ENCODE measurements around the gene SLC10A7.

The SLC10A7 gene, protein sequence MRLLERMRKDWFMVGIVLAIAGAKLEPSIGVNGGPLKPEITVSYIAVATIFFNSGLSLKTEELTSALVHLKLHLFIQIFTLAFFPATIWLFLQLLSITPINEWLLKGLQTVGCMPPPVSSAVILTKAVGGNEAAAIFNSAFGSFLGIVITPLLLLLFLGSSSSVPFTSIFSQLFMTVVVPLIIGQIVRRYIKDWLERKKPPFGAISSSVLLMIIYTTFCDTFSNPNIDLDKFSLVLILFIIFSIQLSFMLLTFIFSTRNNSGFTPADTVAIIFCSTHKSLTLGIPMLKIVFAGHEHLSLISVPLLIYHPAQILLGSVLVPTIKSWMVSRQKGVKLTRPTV
- 13.2 to 32.2 (median 19.5) reads per million in 9 experiments for total RNA-seq

DNA sequence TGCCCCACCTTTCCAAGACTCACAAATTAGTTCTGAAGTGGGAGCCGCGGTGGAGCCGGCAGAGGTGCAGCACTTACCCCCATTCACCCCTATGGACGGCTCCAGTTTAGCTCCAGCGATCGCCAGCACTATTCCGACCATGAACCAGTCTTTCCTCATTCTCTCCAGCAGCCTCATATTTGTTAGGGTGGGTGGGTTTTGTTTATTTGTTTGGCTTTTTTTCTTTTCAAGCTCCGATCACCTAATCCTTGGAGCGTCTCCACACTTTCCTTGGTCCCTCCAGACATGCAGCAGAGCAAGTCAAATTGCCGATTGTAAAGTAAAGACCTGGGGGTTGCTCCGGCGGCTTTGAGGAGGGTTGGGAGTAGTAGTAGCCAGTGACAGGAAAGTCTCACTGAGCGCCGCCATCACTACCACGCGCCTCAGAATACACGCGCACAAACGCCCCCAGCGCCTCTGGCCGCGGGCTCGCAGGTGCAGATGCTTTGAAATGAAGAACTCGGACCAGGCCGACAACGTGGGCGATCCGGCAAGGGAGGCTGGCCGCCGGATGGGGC lies at the start of gene SLC10A7:
Gene SLC10A7 (minus strand): TSS at position 400 of the 557 bp plus-strand sequence. CDS start 223 bp downstream, at position 177.
- Mint-ChIP-seq H3K36me3 (ENCODE audit: insufficient read depth) (no peaks in the 10 kb centered on the region), H3K27ac (no peak within 1 kb of the TSS), H3K4me1 (ENCODE audit: low read depth in 2 of 2) (peaks cover 9 to 25% of the 10 kb centered on the region in 2 donors), H3K4me3 (no peak within 1 kb of the TSS), H3K9me3 (no peaks in the 10 kb centered on the region), H3K27me3 (peaks cover 0 to 5% of the 10 kb centered on the region in 2 donors)
- DNase-seq (peak; percentile 48 to 62 (median 53)), ATAC-seq (replicated peaks) (peak; percentile 84)

DNA sequence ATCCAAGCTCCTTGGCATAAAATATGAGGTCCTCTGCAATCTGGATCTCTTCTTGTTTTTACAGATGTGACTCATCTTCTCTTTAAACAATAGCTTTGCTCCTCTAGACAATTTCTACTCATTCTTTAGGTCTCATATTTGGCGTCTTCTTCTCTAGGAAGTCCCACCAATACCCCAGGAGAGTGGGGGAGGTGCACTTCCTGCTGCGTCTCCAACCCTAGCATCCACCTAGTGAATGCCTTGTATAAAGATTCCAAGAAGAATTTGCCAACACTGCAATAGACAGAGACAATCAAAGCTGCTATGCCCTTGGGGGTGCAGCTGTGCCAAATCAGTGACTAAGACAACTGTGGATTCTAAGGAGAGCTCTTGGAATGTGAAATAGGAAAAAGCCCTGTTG lies 45.7 kb upstream of the SLC10A7 start:
- Mint-ChIP-seq H3K27me3 (peaks cover 22 to 23% of the 10 kb centered on the region in 2 donors), H3K27ac (no peak overlapping the region), H3K36me3 (ENCODE audit: insufficient read depth) (no peaks in the 10 kb centered on the region), H3K9me3 (no peaks in the 10 kb centered on the region), H3K4me1 (ENCODE audit: low read depth in 2 of 2) (no peaks in the 10 kb centered on the region), H3K4me3 (no peak overlapping the region)
- no peak for DNase-seq
- ATAC-seq (replicated peaks): no peak

DNA sequence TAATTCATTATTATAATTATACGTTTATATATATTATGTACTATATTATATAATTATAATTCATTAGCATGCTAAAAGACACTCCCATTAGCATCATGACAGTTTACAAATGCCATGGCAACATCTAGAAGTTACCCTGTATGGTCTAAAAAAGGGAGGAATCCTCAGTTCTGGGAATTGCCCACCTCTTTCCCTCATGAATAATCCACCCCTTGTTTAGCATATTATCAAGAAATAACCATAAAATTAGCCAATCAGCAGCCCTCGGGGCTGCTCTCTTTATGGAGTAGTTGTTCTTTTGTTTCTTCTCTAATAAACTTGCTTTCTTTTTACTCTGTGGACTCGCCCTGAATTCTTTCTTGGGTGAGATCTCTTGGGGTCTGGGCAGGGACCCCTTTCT lies 42.8 kb upstream of the SLC10A7 start:
- H3K4me3 Mint-ChIP-seq: no peak overlapping the region
- no peak for ATAC-seq (replicated peaks)
- H3K27ac Mint-ChIP-seq: no peak overlapping the region
- no peak for DNase-seq
- H3K27me3 Mint-ChIP-seq: peaks cover 30 to 39% of the 10 kb centered on the region in 2 donors
- H3K36me3 Mint-ChIP-seq (ENCODE audit: insufficient read depth): no peaks in the 10 kb centered on the region
- no peaks in the 10 kb centered on the region for H3K9me3 Mint-ChIP-seq
- no peaks in the 10 kb centered on the region for H3K4me1 Mint-ChIP-seq (ENCODE audit: low read depth in 2 of 2)

DNA sequence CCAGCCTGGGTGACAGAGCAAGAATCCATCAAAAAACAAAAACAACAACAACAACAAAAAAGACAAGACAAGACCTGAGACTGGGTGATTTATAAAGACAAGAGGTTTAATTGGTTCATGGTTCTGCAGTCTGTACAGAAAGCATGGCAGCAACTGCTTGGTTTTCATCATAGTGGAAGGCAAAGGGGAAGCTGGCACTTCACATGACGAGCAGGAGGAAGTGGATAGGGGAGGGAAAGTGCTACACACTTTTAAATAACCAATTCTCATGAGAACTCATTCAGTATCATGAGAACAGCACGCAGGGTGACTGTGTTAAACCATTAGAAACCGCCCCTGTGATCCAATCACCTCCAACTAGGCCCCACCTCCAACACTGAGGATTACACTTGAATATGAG lies 28.4 kb upstream of the SLC10A7 start:
- H3K4me3 Mint-ChIP-seq: no peak overlapping the region
- DNase-seq: no peak
- H3K4me1 Mint-ChIP-seq (ENCODE audit: low read depth in 2 of 2): peaks cover 0 to 1% of the 10 kb centered on the region in 2 donors
- H3K27me3 Mint-ChIP-seq: peaks cover 9 to 16% of the 10 kb centered on the region in 2 donors
- no peaks in the 10 kb centered on the region for H3K36me3 Mint-ChIP-seq (ENCODE audit: insufficient read depth)
- ATAC-seq (replicated peaks): no peak
- no peak overlapping the region for H3K27ac Mint-ChIP-seq
- no peaks in the 10 kb centered on the region for H3K9me3 Mint-ChIP-seq

DNA sequence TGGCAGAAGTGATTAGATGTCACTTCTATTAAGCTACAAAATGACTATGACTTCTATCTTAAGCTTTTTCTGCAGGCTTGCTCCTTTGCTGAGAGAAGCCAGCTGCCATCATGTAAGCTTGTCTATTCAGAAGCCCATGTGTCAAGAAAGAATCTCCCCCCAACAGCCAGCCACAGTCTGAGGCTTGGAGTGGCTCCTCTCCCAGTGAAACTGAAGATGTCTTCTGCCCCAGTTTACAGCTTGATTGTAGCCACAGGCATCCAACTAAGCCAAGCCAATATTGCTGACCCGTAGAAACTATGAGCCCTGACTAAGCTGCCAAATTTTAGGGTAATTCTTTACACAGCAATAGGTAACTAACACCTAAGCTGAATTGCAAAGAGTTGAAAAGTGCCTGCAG lies 26.7 kb upstream of the SLC10A7 start:
- Mint-ChIP-seq H3K4me1 (ENCODE audit: low read depth in 2 of 2) (peaks cover 0 to 1% of the 10 kb centered on the region in 2 donors), H3K27me3 (peaks cover 25 to 30% of the 10 kb centered on the region in 2 donors), H3K4me3 (no peak overlapping the region), H3K36me3 (ENCODE audit: insufficient read depth) (no peaks in the 10 kb centered on the region), H3K27ac (no peak overlapping the region), H3K9me3 (peaks cover 0 to 4% of the 10 kb centered on the region in 2 donors)
- DNase-seq (no peak), ATAC-seq (replicated peaks) (no peak)

DNA sequence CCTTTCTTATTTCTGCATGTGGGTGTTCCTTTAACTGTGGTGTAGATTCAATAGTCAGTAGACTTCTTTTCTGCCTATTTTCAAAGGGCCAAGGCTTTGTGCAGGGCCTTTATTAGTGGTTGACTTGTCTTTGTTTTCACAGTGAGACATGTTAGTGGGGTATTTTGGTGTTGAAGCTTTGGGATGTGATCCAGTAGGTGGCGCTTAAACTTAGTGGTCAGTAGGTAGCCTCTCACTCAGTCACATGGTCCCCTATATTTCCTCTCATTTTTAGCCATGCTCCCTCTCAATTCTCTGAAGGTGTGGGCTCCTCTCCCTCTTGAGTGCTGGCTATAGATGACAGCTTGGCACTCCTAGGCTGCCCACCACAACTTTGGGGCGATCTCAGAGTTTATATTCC lies 23.4 kb upstream of the SLC10A7 start:
- no peak overlapping the region for H3K4me3 Mint-ChIP-seq
- peaks cover 46 to 63% of the 10 kb centered on the region in 2 donors for H3K27me3 Mint-ChIP-seq
- H3K4me1 Mint-ChIP-seq (ENCODE audit: low read depth in 2 of 2): peaks cover 0 to 1% of the 10 kb centered on the region in 2 donors
- H3K36me3 Mint-ChIP-seq (ENCODE audit: insufficient read depth): no peaks in the 10 kb centered on the region
- DNase-seq (no peak), ATAC-seq (replicated peaks) (no peak)
- H3K27ac Mint-ChIP-seq: no peak overlapping the region
- H3K9me3 Mint-ChIP-seq: peaks cover 4 to 10% of the 10 kb centered on the region in 2 donors

DNA sequence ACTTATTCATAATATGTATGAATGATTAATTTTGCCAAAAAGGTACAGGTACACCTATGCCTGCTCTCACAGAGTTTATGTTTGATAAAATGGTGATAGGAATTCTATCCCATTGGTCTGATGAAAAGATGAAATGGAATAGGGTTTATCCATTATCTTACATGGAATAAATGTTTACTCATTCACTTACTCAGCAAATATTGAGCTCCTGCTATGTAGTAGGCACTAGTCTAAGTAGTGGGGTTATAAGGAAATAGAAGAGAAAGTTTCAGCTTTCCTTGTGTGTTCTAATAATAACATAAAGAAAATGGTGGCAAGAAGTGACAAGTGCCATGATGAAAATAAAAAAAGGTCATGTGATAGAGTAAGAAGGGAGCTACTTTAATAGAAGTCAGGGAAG lies 12.4 kb upstream of the SLC10A7 start:
- Mint-ChIP-seq H3K36me3 (ENCODE audit: insufficient read depth) (no peaks in the 10 kb centered on the region), H3K27me3 (peaks cover 6 to 23% of the 10 kb centered on the region in 2 donors), H3K4me1 (ENCODE audit: low read depth in 2 of 2) (no peaks in the 10 kb centered on the region), H3K27ac (no peak overlapping the region), H3K9me3 (no peaks in the 10 kb centered on the region), H3K4me3 (no peak overlapping the region)
- no peak for DNase-seq
- ATAC-seq (replicated peaks): no peak

DNA sequence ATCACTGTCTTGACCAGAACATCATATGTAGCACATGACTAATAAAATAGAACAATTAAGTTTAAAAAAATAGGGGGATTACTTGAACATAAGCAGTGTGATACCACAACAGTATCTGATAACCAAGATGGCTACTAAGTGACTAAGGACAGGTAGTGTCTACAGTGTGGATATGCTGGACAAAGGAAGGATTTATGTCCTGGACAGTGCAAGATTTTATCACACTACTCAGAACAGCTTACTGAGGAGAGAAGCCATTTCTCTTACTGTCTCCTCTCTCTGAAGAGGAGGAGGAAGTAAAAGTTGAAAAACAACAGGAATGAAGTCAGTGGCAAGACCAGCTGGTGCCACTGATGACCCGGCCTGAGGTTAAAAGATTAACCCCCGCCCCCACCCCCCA lies 4.0 kb upstream of the SLC10A7 start:
- DNase-seq: no peak
- H3K27me3 Mint-ChIP-seq: peaks cover 0 to 30% of the 10 kb centered on the region in 2 donors
- H3K4me1 Mint-ChIP-seq (ENCODE audit: low read depth in 2 of 2): peaks cover 9 to 17% of the 10 kb centered on the region in 2 donors
- H3K27ac Mint-ChIP-seq: no peak overlapping the region
- H3K9me3 Mint-ChIP-seq: no peaks in the 10 kb centered on the region
- no peak overlapping the region for H3K4me3 Mint-ChIP-seq
- H3K36me3 Mint-ChIP-seq (ENCODE audit: insufficient read depth): no peaks in the 10 kb centered on the region
- ATAC-seq (replicated peaks): no peak

DNA sequence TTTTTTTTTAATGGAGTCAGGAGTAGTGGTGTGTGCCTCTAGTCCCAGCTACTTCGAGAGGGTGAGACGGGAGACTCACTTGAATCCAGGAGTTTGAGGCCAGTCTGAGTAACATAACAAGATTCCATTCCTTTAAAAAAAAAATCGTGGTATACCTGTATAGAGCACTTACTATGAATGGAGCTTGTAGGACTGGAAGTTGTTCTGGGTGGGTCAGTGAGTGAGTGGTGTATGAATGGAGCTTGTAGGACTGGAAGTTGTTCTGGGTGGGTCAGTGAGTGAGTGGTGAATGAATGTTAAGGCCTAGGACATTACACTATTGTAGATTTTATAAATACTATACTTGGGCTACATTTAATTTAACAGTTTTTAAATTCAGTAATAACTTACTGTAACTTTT lies 2.9 kb upstream of the SLC10A7 start:
- Mint-ChIP-seq H3K4me3 (no peak overlapping the region), H3K9me3 (no peaks in the 10 kb centered on the region), H3K36me3 (ENCODE audit: insufficient read depth) (no peaks in the 10 kb centered on the region), H3K27ac (peak overlapping the region in 1 of 2 donors; percentile 22), H3K4me1 (ENCODE audit: low read depth in 2 of 2) (peaks cover 9 to 17% of the 10 kb centered on the region in 2 donors), H3K27me3 (peaks cover 0 to 20% of the 10 kb centered on the region in 2 donors)
- DNase-seq (no peak), ATAC-seq (replicated peaks) (no peak)

DNA sequence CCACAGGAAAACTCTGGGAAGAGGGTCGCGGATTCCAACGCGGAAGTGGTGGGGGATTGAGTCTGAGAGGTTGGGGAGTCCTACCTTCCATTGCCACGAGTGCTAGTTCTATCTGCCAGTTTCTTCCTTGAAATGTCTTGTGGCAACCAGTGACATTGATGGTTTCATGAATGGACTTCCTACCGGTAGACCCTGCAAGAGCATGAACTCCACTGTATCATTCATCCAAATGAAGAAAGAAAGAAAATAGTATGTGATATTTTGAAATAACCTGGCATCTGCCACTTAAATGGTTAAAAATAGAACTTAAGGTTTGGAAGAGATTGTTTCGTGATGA lies 1.1 kb upstream of the SLC10A7 start:
- DNase-seq: peak in 1 of 3 experiments; percentile 4
- H3K36me3 Mint-ChIP-seq (ENCODE audit: insufficient read depth): no peaks in the 10 kb centered on the region
- peaks cover 9 to 25% of the 10 kb centered on the region in 2 donors for H3K4me1 Mint-ChIP-seq (ENCODE audit: low read depth in 2 of 2)
- peaks cover 0 to 17% of the 10 kb centered on the region in 2 donors for H3K27me3 Mint-ChIP-seq
- H3K27ac Mint-ChIP-seq: no peak overlapping the region
- H3K9me3 Mint-ChIP-seq: no peaks in the 10 kb centered on the region
- H3K4me3 Mint-ChIP-seq: no peak overlapping the region
- peak; percentile 11 for ATAC-seq (replicated peaks)

DNA sequence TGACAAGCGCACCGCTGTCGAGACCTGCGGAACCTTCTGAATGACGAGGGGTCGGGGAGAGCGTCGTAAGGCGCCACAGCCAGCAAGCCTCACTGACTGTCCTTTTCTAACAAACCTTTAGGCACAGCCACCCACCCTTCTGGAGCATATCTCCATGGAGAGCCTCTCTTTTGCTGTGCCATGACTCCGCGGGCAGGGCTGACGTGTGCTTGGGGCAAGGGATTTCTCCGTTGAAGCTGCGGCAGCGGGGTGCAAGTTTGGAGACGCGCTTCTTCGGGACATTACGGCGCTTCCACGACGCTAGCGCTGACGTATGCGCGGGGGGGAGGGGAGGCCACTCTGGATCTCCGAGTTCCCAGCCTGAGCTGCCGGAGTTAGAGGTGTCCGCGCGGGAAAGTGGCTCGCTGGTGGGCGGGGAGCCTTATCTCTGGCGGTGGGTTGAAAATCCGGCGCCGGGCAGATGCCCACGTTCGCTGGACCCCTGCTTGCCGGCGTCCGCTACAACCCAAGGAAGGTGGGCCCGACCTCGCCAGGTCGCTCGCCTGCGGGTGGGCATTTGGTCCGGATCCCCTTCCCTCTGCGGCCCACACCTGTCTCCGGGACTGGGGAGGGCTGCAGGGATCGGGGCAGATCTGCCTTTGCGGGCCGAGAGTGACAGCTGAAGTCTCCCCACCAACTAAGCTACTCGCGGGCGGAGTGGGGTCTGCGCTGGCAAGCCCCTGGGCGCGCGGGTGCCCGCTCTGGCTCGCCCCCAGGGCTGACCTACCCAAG lies 543 bp upstream of the SLC10A7 start:
- H3K4me3 Mint-ChIP-seq: no peak overlapping the region
- peaks cover 0 to 12% of the 10 kb centered on the region in 2 donors for H3K27me3 Mint-ChIP-seq
- no peaks in the 10 kb centered on the region for H3K36me3 Mint-ChIP-seq (ENCODE audit: insufficient read depth)
- ATAC-seq (replicated peaks): peak; percentile 87
- H3K27ac Mint-ChIP-seq: no peak overlapping the region
- no peaks in the 10 kb centered on the region for H3K9me3 Mint-ChIP-seq
- peaks cover 9 to 25% of the 10 kb centered on the region in 2 donors for H3K4me1 Mint-ChIP-seq (ENCODE audit: low read depth in 2 of 2)
- DNase-seq: peak; percentile 72 to 80 (median 74)

DNA sequence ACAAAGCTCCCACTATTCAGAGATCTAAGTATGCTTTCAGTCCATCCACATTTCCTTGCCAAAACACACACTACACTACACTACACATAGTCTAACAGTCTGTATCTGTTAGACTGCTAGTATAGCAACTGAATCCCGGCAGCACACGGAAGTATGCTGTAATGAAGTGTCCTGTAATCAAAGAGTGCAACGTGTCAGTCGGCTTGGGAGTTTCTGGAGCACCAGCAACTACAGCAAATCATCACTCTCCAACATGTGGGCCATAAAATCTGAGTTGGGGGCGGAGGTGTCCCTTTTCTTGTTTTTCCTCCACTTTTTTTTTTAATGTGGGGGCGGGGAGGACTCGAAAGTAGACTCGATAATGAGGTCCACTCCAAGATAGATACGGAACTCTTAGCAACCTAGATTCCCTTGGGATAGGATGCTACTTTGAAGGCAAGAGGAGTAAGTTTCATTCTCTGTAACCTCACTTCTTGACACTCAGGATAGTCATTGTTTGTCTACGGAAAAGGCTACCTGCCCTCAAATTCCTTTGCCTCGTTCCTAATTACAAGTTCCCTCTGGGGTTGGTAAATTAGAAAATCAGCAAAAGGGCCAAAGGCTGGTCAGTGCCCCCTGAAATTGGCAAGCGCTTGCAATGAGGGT lies 722 bp downstream of the SLC10A7 start:
- H3K4me1 Mint-ChIP-seq (ENCODE audit: low read depth in 2 of 2): peaks cover 9 to 25% of the 10 kb centered on the region in 2 donors
- DNase-seq: peak in 2 of 3 experiments; percentile 6 to 10
- no peak overlapping the region for H3K27ac Mint-ChIP-seq
- ATAC-seq (replicated peaks): peak; percentile 31
- H3K27me3 Mint-ChIP-seq: no peaks in the 10 kb centered on the region
- no peaks in the 10 kb centered on the region for H3K9me3 Mint-ChIP-seq
- no peak overlapping the region for H3K4me3 Mint-ChIP-seq
- H3K36me3 Mint-ChIP-seq (ENCODE audit: insufficient read depth): no peaks in the 10 kb centered on the region

DNA sequence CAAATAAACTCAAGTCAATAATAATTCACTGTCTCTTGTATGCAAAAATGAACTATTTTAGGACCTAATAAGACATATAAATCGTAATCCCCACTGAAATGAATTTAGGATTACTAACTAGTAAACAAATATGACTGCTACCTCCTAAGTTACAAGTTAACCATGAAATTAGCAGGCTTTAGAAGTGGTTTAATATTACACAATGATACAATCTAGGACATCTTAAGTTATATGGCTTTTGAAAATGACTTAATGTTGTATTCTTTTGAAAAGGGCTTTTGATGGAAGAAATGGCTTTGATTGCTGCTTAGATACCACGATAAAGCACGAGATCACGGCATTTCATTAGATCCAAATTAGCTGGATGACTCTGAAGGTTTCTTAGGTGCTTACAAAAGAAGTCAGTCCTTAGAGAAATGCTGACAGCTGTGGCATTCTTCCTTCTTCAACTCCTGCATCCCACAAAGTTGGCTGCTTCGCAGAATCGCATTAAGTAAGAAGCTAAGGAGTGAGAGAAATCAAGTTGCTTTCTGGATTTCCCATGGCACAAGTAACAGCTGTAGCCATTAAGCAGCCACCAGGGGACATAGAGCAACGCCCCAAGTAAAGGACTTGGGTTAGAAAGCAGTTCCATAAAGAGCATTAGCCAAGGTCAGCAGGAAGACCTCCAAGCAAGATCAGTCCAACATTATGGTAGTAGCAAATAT lies 6.9 kb downstream of the SLC10A7 start:
- H3K9me3 Mint-ChIP-seq: no peaks in the 10 kb centered on the region
- no peak for DNase-seq
- peaks cover 5% of the 10 kb centered on the region for H3K36me3 Mint-ChIP-seq (ENCODE audit: insufficient read depth)
- peaks cover 2 to 8% of the 10 kb centered on the region in 2 donors for H3K4me1 Mint-ChIP-seq (ENCODE audit: low read depth in 2 of 2)
- no peaks in the 10 kb centered on the region for H3K27me3 Mint-ChIP-seq
- H3K27ac Mint-ChIP-seq: no peak overlapping the region
- H3K4me3 Mint-ChIP-seq: no peak overlapping the region
- no peak for ATAC-seq (replicated peaks)

All from effector memory CD8-positive, alpha-beta T cell (primary cell).